T-helper 1 cell (primary cell): ENCODE measurements around the gene TUBB3.
A peak's percentile ranks its signal among the peaks of the same experiment; 100 is the strongest.
"Not testable (repeated sequence)": the region's sequence is repeated elsewhere in the genome, so short reads cannot be mapped to it uniquely, and the experiment has no call there.

Experiments used
- DNase-seq, 5 donors: peaks; one replicate each; pipeline ENCODE4 v3.0.0-alpha.2; 2012 to 2020

TUBB3 gene

GRCh38 chr16:89967436-89967835 is 44.3 kb downstream of the TUBB3 start:
- DNase-seq: not testable (repeated sequence)

DNA sequence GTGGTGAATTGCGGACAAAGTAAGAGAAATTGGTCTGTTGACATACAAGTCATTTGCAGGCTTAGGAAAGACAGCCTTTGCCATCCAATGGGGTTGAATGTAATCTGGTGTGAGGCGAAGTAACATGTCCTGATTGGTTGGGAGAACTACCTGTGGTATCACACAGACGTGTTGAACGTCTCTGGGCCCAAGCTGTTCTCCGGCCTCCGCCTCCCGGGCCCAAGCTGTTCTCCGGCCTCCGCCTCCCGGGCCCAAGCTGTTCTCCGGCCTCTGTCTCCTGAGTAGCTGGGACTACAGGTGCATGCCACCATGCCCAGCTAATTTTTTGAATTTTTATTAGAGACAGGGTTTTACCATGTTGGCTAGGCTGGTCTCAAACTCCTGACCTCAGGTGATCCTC is 44.9 kb downstream of the TUBB3 start:
- not testable (repeated sequence) for DNase-seq

- no peak for DNase-seq
Observed at GRCh38 chr16:89969741-89970410, 46.7 kb downstream of the TUBB3 start.

DNA sequence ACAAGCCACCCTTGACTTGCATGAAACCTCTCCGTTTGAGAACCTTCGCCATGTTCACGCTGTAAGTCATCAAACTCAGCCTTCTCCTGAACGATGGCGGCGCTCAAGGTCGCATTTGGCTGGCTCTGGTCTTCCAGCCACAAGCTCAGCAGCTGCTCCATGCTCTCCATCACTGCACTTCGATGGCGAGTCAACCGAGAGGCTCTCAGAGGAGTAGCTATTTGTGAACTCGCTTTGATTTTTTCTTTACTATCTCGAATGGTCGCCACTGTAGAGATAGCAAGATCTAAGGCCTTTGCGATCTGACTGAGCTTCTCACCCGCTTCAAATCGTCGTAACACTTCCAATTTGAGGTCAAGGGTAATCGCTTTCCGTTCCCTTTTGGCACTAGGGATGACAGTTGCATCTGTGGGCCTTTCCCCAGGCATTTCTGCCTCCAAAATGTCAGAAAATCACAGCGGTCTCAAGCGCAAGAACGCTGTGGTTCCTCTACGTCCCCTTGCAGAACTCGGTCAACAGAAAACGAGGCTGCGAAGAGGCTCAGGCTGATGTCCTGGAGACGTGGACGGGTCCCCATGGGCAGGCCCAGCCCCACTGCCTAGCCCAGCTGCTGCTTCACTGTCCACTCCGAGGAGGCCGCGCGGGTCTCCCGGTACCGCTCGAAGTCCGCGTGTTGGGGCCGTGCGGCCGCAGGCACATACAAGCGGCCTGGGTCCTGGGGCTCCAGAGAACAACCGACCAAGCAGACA is 48.5 kb downstream of the TUBB3 start:
- no peak for DNase-seq

- peak; percentile 84 to 93 (median 85) for DNase-seq
Observed at GRCh38 chr16:89972244-89973234, 49.4 kb downstream of the TUBB3 start.

- DNase-seq: no peak
Observed at GRCh38 chr16:89973235-89973634, 50.1 kb downstream of the TUBB3 start.

DNA sequence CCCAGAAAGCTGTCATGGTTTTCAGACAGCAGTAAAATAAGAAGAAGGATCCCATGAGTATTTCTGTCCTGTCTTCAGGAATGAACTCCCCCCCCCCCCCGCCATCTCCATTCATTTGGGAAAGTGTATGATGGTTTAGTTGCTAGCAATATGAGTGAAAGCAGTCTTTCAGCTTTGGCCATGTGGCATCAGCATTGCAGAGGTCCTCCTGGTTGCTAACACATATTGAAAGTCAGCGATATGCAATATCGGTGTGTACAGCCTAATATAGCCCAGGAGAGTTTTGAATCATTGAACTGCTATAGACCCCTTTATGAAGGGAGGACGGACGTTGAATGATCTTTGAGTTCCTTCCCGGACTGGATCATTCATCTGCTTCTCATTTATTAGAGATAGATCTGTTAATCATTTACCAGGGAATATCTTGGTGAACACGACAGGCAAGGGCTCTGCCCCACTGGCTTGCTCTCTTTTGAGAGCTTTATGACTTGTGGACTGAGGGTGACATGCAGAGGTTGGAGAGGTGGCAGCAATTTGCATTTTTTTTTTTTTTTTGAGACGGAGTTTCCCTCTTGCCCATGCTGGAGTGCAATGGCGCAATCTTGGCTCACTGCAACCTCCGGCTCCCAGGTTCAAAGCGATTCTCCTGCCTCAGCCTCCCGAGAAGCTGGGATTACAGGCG is 50.7 kb downstream of the TUBB3 start:
- no peak for DNase-seq

DNA sequence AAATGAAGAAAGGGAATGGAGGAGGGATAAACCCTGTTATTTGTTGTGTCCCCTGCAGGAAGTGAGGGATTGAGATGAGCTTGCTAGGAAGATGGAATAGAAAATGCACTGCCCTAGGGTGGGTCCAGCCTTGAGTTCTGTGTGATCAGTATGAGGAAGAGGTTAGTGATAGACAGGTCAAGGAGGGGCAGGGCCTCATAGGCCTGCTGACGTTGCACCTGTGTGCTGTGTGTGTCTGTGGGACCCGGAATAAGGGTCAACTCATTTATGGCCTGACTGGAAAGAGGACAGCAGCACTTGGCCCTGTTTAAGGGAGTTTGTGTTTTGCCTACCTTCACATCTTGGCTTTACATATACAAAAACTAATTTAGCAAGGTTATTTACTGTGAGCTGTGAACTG is 51.7 kb downstream of the TUBB3 start:
- DNase-seq: no peak

DNA sequence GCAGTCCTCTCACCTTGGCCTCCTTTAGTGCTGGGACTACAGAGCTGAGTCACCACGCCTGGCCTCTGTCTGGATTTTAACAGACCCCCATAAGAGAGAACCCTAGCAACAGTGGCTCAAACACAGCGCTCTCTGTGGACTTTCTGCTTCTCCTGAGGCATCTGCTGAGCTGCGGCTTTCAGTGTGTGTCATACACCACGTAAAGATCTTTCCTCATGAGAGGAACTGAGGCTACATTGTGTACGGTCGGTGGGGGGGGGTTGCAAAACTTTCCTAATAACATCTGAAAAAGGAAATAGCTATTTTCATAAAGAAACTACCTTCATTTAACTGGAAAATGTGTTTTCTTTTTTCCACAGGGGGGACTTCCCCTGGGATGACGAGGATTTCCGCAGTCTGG is 58.3 kb downstream of the TUBB3 start:
- peak in 1 of 5 donors; percentile 40 for DNase-seq

GRCh38 chr16:89982318-89982717 is 59.2 kb downstream of the TUBB3 start:
- DNase-seq: no peak

GRCh38 chr16:89983536-89983935 is 60.4 kb downstream of the TUBB3 start:
- no peak for DNase-seq

GRCh38 chr16:89984216-89984615 is 61.1 kb downstream of the TUBB3 start:
- DNase-seq: no peak

GRCh38 chr16:89985219-89985618 is 62.1 kb downstream of the TUBB3 start:
- no peak for DNase-seq
